ENCODE results near the gene GARNL3.

Gene GARNL3

DNA sequence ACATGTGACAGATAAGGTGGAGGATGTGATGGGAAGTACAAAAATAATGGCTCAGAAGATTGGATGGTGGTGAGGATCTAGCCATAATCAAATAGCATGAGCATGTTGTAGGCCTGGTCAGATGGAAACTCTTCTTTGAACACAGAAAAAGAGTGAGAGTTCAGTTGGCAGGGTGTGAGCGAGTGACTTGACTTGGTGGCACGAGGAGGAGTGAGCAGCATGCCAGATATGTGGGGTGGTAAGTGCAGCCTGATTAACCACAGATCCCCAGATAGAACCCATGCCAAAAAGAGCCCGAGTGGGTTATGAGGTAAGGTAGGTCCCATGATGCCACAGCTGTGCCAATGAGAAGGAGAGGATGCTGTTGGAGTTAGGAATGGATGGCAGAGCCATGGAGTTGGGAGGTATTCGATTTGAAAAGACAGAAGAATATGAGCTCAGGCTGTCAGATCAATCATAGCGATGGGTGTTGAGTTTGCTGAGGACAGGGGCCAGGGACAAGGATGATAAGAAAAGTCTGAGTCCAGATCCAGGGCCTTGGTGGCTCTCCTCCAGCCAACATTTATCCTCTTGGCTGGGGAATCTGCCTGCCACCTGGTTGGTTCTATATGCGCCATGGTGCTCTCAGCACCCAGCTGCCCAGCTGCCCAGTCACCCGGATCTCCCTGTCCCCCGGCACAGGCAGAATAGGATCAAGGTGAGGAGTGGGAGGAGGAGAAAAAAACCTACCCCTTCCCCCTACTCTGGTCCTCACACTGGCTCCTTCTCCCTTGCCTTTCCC is 16.5 kb downstream of the GARNL3 start:
- no peak for DNase-seq

DNA sequence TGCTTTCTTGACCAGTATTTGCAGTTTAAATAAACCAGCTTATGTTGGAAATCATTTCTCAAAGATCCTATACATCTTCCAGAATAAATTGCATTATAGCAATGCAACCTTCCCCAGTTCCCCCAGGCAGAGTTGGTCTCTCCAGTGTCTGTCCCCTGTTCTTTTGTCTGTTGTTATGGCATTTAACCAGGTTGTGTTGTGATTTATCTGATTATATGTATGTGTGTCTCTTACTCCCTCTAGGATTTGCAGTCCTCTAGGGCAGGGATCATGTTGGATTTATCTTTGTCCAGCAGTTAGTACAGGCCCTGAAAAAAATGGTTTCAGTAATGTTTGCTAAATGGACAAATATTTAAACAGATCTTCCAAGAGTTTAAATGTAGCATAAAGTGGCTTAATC is 17.3 kb downstream of the GARNL3 start:
- no peak for DNase-seq

DNA sequence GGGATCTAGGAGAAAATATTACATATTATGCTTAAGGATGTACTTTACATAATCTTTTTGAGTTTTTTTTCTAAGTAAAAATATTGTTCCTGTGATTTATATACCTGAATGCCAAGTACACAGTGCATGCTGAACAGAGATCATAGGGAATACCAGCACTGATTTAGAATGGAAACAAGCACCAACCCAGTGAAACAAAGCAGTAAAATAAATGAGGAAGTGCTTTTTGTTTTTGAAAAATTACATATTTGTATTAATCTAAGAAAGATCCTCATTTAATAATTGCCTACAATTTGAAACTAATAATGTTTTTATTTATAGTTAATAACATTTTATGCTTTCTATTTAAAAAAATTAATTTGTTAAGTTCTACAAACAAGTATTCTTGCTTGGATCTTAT is 18.0 kb downstream of the GARNL3 start:
- DNase-seq: no peak

DNA sequence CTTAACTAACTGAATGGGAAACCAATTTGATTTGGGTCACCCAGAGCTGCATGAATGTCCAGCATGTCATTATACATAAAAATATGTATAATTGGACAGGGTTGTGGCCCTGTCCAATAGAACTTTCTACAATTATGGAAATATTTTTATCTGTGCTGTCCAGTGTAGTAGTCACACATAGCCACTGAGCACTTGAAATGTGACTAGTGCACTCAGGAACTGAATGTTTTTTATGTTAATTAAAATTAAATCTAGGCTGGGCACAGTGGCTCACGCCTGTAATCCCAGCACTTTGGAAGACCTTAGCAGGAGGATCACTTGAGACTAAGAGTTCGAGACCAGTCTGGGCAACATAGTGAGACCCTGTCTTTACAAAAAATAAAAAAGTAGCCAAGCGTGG is 18.6 kb downstream of the GARNL3 start:
- no peak for DNase-seq

DNA sequence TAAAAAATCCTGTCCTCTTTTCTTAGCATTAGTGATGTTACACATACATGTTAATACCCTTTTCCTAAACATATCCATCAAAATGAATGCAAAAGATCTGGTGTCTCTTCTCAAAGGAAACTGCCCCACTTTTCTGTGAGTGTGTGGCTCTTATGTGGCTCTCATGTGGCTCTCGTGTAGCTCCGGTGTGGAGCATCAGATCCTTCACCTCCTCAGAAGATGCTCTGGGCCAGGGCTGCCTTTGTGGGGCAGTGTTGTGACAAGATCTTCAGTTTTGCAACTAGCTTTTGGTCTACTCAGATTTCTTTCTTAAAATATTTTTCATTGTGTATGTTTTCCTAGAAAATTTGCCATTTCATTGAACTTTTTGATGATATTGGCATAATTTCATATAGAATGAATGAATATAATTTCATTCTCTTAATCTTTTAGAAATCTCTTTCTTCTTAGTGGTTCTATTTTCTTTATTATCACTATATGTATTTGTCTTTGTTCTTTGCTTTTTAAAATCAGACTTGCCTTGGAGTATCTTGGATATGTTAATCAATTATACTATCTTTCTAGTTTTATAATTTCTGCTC is 19.4 kb downstream of the GARNL3 start:
- DNase-seq: peak; percentile 33

DNA sequence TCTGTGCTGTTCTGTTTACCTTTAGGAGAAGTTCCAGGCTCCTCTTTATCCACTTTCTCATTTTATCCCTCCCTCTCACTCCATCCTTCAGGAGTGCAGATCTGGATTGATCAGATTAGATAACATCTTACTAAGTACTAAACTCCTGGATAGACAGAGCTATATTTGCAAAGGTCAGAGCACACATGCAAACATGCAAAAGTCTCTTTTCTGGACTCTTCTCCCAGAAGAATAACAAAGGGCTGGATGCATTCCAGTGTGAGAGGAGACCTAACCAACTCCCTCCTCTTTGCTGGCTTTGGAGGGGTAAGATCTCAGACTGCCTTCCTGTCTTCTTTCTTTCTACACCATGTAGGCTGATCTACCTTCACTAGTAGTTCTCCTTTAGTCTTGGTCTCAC is 21.4 kb downstream of the GARNL3 start:
- no peak for DNase-seq

DNA sequence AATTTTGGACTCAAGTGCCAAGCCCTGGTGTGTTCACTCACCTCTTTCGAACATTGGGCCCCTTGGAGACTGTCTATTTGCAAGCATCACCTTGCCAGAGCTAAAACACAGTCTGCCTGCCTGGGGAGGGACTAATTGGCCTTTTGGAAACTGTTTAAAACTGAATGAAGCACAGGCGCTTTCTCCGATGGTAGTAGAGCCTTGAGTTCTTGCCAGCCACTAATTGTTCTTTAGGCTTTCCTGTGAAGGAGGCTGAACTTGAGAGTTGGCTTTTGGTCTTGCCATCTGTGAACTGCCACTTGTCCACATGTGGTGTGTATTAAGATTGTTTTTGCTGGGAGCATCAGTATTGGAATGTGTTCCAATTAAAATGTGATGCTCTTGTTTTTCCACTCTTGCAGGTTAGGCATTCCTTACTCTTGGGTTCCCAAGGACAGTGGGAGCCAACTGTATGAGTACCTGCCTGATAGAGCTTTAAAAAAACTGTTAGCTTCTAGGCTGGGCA is 26.0 kb downstream of the GARNL3 start:
- no peak for DNase-seq

DNA sequence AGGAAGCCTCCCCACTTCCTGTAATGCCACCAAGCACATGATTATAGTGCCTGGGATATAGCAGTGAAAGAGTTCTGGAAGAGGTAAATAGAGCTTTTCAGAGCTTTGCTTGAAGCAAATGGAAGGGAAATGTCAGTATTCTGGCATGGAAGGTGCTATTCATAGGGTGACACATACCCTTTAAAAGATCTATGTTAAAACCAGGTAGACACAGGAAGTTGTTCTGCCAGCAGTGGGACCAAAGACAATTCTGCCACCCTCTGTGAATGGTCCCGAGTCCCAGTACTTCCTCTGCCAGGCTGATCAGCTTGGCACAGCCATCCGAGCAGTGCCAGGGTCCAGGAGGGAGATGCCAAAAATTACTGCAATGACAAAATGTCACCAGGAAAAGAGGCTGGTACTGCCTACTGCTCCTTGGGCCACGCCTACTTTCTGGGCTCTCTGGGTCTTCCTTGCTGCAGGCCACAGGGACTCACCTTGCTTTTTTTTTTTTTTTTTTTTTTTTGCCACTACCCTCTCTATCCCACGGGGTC is 26.7 kb downstream of the GARNL3 start:
- DNase-seq: no peak

DNA sequence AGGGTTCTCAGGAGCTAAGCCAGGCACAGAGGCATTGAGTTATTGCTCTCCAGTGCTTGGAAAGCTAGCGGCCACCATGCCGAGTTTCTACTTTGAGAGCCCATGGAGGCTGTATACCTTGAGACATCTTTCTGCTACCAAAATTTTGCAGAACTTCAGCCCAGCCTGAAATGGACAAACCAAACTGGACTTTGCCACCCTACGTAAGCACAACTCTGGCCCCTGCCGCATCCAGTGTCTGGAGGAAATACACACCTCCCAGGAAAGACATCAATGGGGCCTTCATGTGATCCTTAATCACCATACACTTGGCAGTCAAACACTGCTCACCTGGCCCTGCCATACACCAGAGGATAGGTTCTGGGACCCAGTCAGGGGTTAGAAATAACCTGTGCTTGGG is 27.8 kb downstream of the GARNL3 start:
- DNase-seq: no peak

DNA sequence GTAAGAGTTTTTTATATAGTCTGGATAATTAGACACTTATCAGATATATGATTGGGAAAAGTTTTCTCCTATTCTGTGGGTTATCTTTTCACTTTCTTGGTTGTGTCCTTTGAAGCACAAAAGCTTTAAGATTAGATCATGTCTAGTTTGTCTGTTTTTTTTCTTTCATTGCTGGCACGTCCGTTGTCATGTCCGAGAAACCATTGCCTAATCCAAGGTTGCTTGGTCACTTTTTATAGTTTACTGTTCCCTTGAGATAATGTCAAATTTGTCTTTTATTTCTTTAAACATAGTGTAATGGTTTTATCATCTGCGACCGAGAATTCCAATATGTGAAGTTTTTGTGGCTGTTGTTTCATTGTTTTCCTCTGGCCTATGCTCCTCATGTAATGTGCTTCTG is 28.8 kb downstream of the GARNL3 start:
- no peak for DNase-seq

DNA sequence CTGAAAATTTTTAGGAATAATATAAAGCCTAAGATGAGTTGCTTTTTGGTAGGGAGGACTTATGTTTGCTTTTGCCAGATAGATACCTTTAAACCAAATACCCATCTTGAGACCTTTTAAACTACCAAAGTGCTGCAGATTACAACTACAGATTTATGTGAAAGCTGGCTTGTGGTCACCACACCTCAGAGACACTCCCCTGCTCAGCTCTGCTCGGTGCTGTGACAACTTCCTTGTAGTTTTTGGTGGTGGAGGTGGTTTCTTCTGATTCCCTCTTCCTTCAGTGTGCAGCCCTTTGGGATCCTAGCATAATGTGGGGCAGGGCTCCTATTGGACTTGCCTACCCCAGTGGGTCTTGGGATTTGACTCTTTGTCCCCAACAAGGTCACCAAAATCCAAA is 29.2 kb downstream of the GARNL3 start:
- DNase-seq: peak; percentile 8

DNA sequence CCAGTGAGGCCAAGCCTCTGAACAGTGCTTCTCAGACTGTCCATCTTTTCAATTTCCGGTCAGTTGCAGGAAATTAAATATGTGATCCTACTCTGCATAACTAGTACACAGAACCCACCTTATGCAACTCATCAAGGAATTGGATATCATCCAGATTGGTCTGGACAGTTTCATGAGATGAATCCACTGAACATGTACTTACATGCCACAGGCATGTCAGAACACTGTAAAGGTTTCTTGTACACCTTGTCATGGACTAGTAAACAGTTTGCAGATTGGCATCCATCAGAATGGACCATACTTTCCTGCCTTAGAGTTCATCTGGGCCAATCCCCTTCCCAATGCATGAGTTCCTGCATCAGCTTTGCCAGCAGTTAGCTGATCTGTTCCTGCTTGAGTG is 30.4 kb downstream of the GARNL3 start:
- no peak for DNase-seq

DNA sequence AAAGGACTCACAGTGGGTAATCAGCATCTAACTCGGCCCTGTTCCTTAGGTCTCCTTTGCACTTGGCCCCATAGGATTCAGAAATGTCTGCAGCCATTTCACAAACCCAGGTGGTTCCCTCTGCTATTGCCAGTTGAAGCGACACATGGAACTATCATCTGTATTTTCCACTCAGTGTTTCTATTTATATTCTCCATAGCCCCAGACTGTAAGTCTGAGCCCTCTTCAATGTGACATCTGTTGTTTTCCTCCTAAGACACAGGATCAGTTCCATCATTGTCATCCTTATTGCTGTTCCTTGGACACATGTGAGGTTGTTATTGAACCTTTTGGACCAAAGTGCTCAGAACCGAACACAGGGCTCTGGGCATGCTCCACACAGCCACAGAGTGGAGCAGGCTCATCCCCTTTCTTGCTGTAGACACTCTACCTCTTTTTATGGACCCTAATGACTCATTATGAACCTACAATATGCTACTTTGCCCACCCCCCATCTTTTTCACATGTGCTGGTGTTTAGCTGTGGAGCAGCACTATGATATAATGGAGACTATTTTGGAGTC is 36.4 kb downstream of the GARNL3 start:
- DNase-seq: no peak

DNA sequence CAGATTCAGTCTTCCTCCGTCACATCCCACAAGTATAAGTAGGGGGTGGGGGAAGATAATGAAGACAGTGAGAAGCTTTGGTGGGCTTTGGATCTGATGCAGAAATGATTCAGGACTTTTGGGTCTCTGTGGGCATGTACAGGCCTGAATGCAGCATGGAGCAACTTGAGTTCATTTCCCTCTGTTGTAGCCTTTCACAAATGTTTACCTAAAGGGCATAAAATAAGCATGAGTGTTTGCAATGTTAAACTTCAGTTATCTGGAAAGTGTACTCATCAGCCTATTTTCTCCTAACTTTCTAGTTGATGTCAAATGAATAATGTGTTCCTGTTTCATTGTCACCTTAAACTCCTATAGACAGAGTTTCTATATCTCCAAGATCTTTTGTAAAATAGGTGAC is 39.3 kb downstream of the GARNL3 start:
- no peak for DNase-seq

DNA sequence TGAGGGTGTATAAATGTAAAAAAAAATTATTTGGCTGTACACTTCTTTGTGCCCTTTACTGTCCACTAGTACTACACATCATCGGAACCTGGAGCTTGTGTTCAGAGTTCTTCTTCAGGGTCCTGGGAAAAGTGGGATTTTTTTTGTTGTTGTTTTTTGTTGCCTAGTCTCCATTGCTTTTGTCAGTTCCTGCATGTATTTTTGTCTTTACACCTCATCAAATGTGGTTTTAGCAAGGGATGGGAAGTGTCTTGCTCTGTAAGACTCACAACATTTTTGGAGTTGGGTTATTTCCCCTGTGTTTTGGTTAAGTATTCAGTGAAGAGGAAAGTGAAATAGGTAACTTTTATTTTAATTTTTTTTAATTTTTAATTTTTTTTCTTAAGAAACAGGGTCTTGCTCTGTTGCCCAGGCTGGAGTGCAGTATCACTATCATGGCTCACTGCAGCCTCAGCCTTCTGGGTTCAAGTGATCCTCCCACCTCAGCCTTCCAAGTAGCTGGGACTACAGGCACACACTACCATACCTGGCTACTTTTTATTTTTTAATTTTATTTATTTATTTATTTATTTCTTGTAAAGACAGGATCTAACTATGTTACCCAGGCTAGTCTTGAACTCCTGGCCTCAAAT is 40.7 kb downstream of the GARNL3 start:
- no peak for DNase-seq

DNA sequence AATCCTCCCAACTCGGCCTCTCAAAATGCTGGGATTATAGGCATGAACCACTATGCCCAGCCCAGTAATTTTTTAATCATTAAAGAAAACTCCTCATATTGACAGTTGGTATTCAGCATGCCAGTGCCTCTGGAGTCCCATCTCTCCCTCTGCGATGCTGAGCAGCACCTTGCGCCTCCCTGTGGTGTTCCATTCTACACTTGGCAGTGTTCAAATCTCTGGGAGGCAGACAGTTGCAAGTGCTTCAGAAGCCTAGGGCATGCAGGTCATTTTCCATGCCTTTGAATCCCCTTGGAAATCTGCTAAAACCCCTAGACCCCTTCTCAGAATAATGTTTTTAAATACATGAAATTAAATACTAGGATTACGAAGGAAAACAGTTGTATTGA is 41.3 kb downstream of the GARNL3 start:
- no peak for DNase-seq

DNA sequence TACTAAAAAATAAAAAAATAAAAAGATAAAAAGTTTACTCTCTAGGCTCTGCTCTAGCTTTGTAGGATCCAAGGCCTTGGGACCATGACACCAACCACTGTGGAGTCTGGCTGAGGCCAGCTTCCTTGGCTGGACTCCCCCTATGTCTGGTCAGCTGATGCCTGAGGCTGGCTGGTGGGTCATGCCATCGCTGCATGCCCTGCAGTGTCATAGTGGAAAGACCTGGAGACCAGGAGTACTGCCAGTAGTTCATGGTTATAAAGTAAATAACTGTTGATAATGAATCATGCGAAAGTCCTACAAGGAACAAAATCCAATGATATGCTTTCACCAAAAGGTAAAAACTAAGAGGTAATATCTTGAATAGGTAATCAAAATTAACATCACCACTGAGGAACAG is 43.2 kb downstream of the GARNL3 start:
- DNase-seq: no peak

DNA sequence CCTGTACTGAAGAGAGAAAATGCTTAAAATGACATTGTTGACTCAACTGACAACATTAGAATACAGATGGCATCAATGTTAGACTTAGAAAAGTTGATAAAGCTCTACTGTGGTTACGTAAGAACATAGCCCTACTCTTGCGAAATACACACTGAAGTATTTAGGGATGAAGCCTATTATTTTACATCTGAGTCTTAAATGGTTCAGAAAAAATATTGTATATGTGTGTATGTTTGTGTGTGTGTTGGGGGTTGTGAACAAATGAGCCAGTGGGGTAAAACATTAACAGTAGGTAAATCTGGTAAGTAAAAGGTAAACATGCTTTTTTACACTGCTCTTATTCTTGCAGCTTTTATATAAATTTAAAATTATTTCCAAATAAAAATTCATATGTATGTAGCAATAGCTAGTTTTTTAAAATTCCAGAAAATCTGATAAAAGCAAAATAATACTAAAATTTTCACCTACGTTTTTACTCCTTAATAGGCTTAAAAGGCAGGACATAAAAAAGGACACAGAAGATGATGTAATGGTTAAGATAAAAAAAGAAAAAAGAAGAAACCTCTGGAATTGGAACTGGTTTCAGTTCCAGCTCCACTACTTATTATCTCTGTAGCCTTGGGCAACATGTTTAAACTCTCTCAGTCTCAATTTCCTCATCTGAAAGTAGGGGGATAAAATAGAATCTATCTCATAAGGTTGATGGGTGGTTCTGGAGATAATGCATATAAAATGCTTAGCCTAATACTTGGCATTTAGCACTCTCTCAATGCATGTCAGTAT is 44.3 kb downstream of the GARNL3 start:
- DNase-seq: peak; percentile 48

DNA sequence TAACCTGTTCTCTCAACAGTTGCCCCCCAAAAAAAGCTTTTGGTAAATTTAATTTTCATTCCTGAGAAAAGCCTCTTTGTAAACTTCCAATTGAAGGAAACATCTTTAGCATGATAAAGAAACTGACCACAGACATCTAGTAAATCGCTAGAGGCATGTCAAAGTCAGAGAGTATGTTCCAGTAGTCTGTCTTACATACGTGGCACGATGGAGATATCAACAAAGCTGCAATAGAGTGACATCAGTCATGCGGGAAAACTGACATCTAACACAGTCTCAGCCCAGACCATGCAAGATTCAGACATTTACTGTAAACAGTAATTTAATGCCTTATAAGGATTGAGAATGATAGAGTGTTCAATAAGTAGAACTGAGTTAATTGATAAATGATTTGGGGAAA is 45.1 kb downstream of the GARNL3 start:
- DNase-seq: no peak

DNA sequence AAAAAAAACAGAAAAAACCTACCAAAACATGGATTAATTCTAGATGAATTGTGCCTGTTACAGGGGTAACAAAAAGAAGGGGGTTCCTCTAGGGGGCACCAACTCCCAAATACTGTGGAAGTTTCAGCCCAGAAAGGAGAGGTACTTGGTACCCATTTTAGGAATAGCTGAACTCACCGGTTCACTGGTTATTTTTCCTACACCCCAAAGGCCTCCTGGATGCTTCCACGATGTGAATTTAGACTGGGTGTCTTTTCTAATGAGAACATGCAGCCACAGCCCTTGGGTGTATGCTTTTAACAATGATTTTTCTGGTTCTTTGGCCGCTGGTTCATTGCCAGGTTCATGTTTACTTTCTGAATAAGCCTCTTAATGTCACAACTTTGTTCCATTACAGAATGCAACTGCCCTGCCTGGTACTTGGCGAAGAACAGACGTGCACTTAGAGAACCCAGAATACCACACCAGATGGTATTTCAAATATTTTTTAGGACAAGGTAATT is 46.7 kb downstream of the GARNL3 start:
- DNase-seq: peak; percentile 63

DNA sequence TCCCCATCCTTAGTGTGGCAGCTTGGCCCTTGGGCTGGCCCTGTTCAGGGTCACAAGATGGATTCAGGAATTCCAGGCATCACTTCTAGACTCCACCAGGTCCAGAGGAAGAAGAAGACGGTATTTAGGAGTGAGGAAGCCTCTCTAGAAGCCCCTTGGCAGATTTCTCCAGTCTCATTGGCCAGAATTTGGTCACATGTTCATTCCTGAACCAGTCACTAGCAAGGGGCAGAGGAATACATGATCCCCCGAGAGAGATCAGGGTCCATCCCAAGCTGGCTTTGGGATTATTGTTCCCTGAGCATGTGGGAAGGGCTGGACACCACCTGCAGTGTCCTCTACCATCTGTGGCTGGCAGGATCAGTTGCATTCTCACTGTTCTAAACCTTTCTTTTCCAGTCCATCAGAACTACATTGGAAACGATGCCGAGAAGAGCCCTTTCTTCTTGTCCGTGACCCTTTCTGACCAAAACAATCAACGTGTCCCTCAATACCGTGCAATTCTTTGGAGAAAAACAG is 48.5 kb downstream of the GARNL3 start:
- DNase-seq: no peak

DNA sequence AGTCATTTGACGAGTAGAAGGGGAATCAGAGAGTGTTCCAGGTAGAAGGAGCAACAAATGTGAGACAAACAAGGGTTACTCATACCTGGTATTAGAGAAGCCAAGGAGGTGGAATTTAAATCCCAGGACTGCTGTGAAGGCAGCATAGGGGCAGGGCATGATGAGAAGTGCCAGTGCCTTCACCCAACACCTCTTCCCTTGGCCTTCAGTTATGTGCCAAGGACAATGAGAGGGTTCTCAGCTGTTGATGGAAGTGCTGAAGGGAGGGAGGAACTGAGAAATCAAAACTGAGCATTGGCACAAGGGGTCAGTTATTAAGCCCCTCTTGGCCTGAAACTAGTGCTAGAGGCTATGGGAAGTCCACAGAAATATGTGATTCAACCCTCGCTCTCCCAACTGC is 50.3 kb downstream of the GARNL3 start:
- no peak for DNase-seq
